OCI-LY1 (cell line): ENCODE results near the gene FHL3.

ENCODE experiments used
- CTCF ChIP-seq: fragments of 200-600 bp; sonication (generic), shearing (Covaris generic); IDR thresholded peaks from 2 replicates; pipeline ENCODE4 v1.5.1; 2017; ENCODE audit warnings: mild to moderate bottlenecking, antibody characterized with exemption, low read length, moderate library complexity, mixed read lengths
- EZH2 ChIP-seq: fragments of 200-600 bp; sonication (generic), shearing (Covaris generic); IDR thresholded peaks from 2 replicates; pipeline ENCODE4 v1.8.0; 2017; ENCODE audit warnings: borderline replicate concordance, mixed run types, mild to moderate bottlenecking, antibody characterized with exemption, low read length, moderate library complexity, mixed read lengths

- TF ChIP-seq CTCF (peak; percentile 9; the same call in 1 of the 2 replicates), EZH2 (no peak)
These were observed 6.3 kb downstream of the FHL3 start for GRCh38 chr1:37998913-37999429.
